HG02884 (cell line): ENCODE results near the gene ARHGAP33.
A peak's percentile ranks its signal among the peaks of the same experiment; 100 is the strongest.
"Not testable (repeated sequence)": the region's sequence is repeated elsewhere in the genome, so short reads cannot be mapped to it uniquely, and the experiment has no call there.

Experiments used
- ATAC-seq: cut with Tn5 transposase; IDR thresholded peaks from one replicate; pipeline ENCODE4 v1.9.1; 2021; ENCODE audit warnings: mild to moderate bottlenecking, moderate library complexity; ENCODE audit not compliant: unreplicated experiment

The ARHGAP33 gene

DNA sequence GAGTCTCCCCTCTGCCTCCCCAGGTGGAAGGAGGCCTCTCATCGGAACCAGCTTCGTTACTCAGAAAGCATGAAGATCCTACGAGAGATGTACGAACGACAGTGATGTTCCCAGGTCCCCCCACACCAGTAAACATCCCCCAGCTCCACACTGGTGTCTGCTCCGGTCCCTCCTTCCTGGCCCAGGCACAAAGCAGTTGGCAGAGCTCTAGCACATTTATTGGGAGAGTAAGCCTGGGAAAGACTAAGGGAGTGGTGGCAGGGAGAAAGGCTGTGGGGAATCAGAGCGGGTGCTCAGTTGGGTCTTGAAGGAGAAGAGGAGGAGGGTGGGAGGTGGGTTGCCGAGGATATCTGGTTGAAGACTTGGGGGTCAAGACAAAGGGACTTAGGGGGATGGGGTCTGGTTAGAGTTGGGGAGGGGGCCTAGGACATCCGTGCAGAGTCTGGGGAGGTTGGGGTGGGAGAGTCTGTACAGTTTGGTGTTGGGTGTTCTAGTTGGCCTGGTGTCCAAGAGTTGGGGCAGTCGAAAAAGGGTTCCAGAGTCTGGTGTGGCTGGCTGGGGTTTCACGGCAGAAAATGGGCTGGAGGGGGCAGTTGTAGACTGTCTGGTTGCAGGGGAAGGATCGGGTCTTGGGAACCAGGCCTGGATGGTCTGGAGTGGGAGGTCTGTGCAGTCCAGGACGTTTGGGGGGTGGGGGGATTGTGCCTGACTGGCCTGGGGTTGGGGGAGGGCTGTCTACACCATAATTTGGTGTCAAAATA, 20.8 kb upstream of the ARHGAP33 start:
- ATAC-seq, result no peak

GRCh38 chr19:35755131-35755549, 20.2 kb upstream of the ARHGAP33 start:
- no peak for ATAC-seq

DNA sequence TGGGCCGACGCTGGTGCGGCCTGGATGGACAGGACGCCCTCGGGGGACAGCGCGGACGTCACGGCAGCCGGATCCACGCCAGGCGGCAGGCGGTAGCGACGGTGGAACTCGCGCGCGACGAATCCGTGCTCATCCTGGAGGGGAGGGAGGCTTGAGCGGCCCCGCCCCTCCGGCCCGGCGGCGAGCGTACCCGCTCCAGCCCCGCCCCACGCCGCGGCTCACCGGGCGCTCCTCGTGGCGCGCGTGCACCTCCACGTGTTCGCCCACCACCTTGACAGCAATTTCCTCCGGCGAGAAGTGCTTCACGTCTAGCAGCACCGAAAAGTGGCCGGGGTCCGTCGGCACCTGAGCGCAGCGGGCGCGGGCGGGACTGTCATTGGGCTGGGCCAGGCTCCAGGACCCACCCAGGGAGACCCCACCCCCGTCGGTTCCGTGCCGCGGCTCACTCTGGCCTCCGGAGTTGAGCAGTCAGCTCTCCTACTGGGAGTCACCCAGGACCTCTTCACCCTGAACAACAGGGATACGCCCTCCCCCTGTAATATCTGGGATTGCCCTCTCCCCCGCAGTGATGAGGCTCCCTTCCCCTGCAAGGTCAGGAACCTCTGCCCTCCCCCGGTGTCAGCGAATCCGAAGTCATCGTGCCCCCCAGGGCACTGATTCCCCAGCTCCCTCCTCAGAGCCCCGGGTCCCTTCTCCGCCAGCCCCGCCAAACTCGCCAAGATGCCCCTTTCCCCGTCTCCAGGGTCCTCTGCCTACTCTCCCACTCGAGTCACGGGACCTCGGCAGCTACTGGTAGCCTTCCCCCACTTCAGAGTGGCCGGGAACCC, 19.6 kb upstream of the ARHGAP33 start:
- no peak for ATAC-seq

- ATAC-seq, result no peak
These were observed 18.8 kb upstream of the ARHGAP33 start, which contains the start of gene HSPB6 for GRCh38 chr19:35756377-35757230. HSPB6 (minus strand) TSS chr19:35757029; CDS start chr19:35757008, 21 bp downstream.

- no peak for ATAC-seq
These were observed 18.1 kb upstream of the ARHGAP33 start for GRCh38 chr19:35757231-35757748.

- peak; percentile 92 for ATAC-seq
These were observed 17.4 kb upstream of the ARHGAP33 start, which contains the start of gene PROSER3 for GRCh38 chr19:35757749-35758608. PROSER3 (plus strand) TSS chr19:35758176; CDS start chr19:35758216, 40 bp downstream.

DNA sequence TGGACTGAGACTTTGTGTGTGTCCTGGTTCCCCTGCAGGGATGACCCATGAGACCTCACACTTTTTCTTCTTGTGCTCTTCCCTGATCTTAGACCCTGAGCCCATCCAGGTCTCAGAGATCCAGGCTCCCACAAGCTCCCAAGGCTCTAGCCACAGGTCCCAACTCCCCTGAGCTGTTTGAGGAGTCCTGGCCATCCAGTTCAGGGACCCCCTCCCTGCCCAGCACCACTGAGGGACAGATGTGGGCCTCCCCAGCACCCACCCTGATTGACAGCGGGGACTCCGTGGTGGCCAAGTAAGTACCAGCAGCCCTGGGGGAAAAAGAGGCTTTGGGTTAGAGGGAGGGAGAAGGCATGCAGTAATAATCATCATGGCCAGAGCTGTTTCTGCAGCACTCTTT, 15.7 kb upstream of the ARHGAP33 start:
- ATAC-seq, result no peak

DNA sequence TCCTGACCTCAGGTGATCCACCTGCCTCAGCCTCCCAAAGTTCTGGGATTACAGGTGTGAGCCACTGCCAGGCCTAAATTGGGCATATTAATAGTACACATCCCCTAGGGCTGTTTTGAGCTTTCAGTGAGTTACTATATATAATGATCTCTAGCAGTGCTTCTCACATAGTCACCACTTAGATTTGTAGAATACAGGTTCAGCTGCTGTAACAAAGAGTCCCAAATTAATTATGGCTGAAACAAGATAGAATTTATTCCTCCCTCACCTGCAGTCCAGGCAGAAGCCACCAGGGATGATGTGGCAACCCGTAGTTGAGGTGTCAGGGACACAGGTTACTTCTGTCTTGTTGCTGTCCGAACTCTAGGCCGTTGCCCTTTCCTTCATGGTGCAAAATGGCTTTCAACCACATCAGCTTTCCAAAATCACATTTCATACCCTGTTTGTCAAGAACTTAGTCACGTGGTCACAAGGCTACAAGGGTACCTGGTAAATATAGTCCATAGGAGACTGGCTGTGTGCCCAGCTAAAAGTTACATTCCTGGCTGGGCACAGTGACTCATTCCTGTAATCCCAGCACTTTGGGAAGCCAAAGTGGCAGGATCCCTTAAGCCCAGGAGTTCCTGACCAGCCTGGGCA, 14.5 kb upstream of the ARHGAP33 start:
- ATAC-seq, result no peak

DNA sequence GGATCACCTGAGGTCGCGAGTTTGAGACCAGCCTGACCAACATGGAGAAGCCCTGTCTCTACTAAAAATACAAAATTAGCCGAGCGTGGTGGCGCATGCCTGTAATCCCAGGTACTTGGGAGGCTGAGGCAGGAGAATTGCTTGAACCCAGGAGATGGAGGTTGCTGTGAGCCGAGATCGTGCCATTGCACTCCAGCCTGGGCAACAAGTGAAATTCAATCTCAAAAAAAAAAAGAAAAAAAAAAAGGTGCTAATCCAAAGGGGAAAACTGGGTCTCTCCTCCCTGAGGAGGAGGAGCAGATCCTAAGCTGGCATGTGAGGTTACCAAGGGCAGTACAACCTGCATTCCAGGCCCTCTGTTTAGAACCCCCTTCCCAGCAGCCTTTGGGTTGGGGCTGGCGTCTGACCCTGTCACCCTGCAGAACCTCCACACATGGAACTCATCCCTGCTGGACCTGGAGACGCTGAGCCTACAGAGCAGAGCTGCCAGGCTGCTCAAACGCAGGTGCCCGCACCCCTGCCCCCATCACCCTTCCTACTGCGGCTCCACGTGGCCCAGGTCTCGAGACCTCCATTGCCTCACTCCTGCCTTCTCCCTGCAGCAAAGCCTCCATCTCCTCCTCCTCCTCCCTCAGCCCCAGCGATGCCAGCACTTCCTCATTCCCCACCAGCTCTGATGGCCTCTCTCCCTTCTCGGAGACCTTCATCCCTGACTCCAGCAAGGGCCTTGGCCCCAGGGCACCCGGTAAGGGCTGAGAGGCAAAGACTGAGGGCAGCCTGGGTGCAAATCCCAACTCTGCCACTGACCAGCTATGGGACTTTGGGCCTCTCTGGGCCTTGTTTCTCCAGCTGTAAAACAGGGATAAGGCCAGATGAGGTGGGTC, 10.7 kb upstream of the ARHGAP33 start:
- no peak for ATAC-seq

GRCh38 chr19:35766571-35767104, 8.7 kb upstream of the ARHGAP33 start:
- no peak for ATAC-seq

GRCh38 chr19:35767288-35768081, 7.9 kb upstream of the ARHGAP33 start:
- ATAC-seq, result no peak

- no peak for ATAC-seq
These were observed 7.3 kb upstream of the ARHGAP33 start for GRCh38 chr19:35768082-35768421.

- not testable (repeated sequence) for ATAC-seq
These were observed 3.0 kb upstream of the ARHGAP33 start for GRCh38 chr19:35772362-35772761.

DNA sequence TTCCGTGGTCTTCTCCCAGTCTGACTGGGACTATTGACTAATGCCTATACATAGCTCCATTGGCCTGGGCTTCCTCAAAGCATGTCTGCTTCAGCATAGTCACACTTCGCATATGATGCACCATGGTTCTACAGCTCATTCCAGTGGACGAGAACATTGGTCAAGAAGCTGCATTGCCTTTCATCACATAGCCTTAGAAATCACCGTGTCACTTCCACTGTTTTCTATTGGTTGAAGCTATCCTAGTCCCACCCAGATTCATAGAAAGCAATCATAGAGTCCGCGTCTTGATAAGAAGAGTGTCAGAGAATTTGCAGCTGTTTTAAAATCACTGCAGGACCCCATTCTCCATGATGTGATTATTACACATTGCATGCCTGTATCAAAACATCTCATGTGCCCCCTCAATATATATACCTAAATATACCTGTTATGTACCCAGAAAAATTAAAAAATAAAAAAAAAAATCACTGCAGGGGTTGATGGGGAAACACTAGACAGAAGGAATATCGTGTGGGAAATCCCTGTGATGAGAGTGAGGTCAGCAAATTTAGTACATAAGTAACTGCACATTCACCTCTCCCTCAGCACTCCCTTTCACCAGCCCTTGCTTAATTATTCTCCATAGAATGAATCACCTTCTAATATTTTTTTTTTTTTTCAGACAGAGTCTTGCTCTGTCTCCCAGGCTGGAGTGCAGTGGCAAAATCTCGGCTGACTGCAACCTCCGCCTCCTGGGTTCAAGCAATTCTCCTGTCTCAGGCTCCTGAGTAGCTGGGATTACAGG, 2.2 kb upstream of the ARHGAP33 start:
- ATAC-seq, result no peak

DNA sequence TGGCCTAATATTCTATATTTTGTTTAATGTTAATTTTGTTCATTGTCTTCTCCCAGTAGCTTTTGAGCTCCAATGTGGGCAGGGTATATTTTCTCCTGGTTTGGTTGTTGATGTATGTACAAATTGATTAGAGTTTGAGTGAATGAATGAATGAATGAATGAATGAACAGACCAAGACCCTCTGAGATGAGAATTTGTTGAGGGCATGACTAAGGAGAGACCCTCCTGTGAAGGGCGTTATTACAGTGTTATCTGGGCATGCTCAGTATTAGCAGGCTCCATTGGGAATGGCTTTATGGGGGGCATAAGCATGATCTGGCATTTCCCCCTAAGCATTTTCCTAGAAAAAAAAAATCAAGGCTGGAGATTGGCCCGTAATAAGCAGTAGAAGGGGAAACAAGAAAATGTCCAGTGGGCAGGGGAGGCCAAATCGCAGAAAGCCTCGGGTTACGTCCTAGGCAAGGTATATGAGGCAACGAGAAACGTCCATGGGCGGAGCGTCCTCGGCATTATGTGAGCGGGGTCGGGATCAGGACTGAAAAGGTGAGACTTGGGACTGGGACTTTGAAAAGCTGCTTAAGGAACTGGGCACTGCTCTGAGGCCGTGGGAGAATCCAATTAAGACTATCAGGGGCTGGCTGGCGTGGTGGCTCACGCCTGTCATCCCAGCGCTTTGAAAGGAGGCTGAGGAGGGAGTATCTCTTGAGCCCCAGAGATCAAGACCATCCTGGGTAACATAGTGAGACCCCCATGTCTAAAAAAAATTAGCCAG, 904 bp upstream of the ARHGAP33 start:
- no peak for ATAC-seq

DNA sequence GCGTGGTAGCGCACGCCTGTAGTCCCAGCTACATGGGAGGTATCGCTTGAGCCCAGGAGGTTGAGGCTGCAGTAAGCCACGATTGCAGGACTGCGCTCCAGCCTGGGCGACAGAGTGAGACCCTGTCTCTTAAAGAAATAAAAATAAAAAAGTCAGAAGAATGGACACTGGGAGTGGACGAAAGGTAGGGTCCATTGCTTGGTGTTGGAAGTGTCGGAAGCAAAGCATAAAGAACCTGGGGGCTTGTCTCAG, 392 bp upstream of the ARHGAP33 start:
- no peak for ATAC-seq
